Neural crest cell (in vitro differentiated cells): Measurements from ENCODE around the gene TRIP13. TPM values are rescaled to one million over a fixed set of nuclear protein-coding genes. Genes with fewer than 3 reads are reported as not detected.
"Not testable (repeated sequence)": the region's sequence is repeated elsewhere in the genome, so short reads cannot be mapped to it uniquely, and the experiment has no call there.

Source experiments
- DNase-seq: peaks from one replicate; pipeline ENCODE4 v3.0.0; 2021; ENCODE audit warnings: low read depth, mixed read lengths, low spot score
- H3K27ac Mint-ChIP-seq: one replicate; pipeline ENCODE4 v1.8.0; 2021; ENCODE audit warnings: mild to moderate bottlenecking, mixed read lengths; ENCODE audit not compliant: unreplicated experiment
- H3K27me3 Mint-ChIP-seq: 2 replicates; pipeline ENCODE4 v1.8.0; 2021; ENCODE audit warnings: low read depth, mild to moderate bottlenecking, mixed read lengths
- H3K36me3 Mint-ChIP-seq: 2 replicates; pipeline ENCODE4 v1.8.0; 2021; ENCODE audit warnings: low read depth, mild to moderate bottlenecking, mixed read lengths
- H3K4me1 Mint-ChIP-seq: 2 replicates; pipeline ENCODE4 v1.8.0; 2021; ENCODE audit warnings: mixed read lengths
- H3K4me3 Mint-ChIP-seq: one replicate; pipeline ENCODE4 v1.8.0; 2021; ENCODE audit warnings: mild to moderate bottlenecking, mixed read lengths
- H3K9me3 Mint-ChIP-seq: 2 replicates; pipeline ENCODE4 v1.8.0; 2021; ENCODE audit warnings: mixed read lengths
- long read RNA-seq: library from polyadenylated mRNA; unstranded; transcript quantifications from one replicate; pipeline ENCODE4 v2.0.0, GENCODE V29; 2020
- total RNA-seq: library from RNA; stranded (reverse); gene quantifications from 2 replicates; pipeline ENCODE4 v1.2.1, GENCODE V29; 2021
- TF ChIP-seq, protein P1 (sequence below): fragments of 200-600 bp; sonication (generic); conservative IDR thresholded peaks from 2 replicates; pipeline ENCODE4 v1.5.0; 2021; ENCODE audit warnings: antibody characterized with exemption, mild to moderate bottlenecking

Gene TRIP13, protein sequence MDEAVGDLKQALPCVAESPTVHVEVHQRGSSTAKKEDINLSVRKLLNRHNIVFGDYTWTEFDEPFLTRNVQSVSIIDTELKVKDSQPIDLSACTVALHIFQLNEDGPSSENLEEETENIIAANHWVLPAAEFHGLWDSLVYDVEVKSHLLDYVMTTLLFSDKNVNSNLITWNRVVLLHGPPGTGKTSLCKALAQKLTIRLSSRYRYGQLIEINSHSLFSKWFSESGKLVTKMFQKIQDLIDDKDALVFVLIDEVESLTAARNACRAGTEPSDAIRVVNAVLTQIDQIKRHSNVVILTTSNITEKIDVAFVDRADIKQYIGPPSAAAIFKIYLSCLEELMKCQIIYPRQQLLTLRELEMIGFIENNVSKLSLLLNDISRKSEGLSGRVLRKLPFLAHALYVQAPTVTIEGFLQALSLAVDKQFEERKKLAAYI
- 27.6 and 32.6 TPM in 2 replicates for total RNA-seq
- long read RNA-seq, transcript TRIP13-201 (13 exons, 2,672 nt) = major isoform, 19 of 32 reads
- long read RNA-seq, partial matches to known transcripts = 8 of 32 reads
- long read RNA-seq, other reads (novel, unspliced or antisense) = 5 of 32 reads

DNA sequence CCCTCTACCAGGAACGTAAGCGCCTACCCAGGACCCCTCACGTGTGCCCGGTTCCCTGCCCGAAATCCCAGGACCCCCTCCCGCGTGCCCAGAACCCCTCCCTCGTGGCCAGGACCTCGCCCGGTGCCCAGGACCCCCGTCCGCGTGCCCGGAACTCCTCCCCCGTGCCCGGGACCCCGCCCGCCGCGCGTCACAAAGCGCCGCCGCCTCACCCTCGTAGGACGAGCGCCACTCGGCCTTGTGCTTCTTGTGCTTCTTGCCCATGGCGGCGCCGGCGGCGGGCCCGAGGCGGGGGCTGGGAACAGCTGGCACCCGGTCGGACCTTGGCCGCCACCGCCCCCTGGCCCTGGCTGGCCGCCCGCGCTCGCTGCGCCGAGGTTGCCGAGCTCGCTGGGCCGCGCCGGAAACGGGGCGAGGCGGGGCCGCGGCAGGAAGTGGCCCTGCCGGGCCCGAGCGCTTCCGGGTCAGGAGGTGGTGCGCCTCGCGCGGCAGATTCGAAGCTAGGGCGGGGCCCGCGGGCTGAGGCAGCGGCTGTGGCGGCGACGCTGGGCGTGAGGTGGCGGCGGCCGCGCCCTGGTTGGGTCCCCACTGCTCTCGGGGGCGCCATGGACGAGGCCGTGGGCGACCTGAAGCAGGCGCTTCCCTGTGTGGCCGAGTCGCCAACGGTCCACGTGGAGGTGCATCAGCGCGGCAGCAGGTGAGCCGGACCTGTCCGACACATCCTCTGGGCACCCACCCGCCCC lies at the start of gene TRIP13, which contains the start of gene BRD9:
Gene TRIP13 (plus strand): TSS at position 491 of the 743 bp plus-strand sequence. CDS start 115 bp downstream, at position 606.
Gene BRD9 (minus strand): TSS at position 408 of the 743 bp plus-strand sequence. CDS start 144 bp downstream, at position 264.
- peak within 1 kb of the TSS; percentile 98 for H3K27ac Mint-ChIP-seq
- DNase-seq = peak; percentile 74
- peaks cover 8% of the 10 kb centered on the region for H3K36me3 Mint-ChIP-seq

DNA sequence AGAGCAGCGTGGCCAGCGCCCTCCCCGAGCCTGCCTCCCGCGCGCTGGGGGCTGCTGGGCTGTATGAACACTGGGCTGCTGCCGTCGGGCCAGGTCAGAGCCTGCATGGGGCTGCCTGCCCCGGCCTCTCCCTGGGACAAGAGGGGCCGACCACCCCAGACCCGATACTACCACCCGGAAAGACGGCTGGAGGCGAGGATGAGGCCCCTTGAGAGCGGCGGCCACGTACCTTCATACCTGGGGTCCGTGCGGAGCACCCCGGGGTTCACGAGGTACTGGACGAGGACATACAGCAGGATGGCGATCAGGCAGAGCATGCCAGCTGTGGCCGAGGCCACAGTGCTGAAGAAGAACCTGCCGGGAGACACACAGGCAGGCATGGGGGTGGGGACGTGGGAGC lies 49.3 kb upstream of the TRIP13 start:
- not testable (repeated sequence) for H3K27ac Mint-ChIP-seq, DNase-seq, H3K36me3 Mint-ChIP-seq

More for the DNA sequence above, at the start of gene TRIP13, which contains the start of gene BRD9:
- Mint-ChIP-seq H3K4me1 (peaks cover 25% of the 10 kb centered on the region), H3K9me3 (no peaks in the 10 kb centered on the region), H3K4me3 (peak within 1 kb of the TSS; percentile 91), H3K27me3 (no peaks in the 10 kb centered on the region)
- TF ChIP-seq, protein P1, sequence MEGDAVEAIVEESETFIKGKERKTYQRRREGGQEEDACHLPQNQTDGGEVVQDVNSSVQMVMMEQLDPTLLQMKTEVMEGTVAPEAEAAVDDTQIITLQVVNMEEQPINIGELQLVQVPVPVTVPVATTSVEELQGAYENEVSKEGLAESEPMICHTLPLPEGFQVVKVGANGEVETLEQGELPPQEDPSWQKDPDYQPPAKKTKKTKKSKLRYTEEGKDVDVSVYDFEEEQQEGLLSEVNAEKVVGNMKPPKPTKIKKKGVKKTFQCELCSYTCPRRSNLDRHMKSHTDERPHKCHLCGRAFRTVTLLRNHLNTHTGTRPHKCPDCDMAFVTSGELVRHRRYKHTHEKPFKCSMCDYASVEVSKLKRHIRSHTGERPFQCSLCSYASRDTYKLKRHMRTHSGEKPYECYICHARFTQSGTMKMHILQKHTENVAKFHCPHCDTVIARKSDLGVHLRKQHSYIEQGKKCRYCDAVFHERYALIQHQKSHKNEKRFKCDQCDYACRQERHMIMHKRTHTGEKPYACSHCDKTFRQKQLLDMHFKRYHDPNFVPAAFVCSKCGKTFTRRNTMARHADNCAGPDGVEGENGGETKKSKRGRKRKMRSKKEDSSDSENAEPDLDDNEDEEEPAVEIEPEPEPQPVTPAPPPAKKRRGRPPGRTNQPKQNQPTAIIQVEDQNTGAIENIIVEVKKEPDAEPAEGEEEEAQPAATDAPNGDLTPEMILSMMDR = peak; percentile 31

GRCh38 chr5:843926-844325 lies 48.8 kb upstream of the TRIP13 start:
- not testable (repeated sequence) for DNase-seq, H3K36me3 Mint-ChIP-seq, H3K4me1 Mint-ChIP-seq, H3K4me3 Mint-ChIP-seq, H3K27me3 Mint-ChIP-seq, H3K27ac Mint-ChIP-seq, H3K9me3 Mint-ChIP-seq

More for the DNA sequence above, 49.3 kb upstream of the TRIP13 start:
- not testable (repeated sequence) for H3K4me3 Mint-ChIP-seq, H3K9me3 Mint-ChIP-seq, H3K4me1 Mint-ChIP-seq, H3K27me3 Mint-ChIP-seq

- DNase-seq, H3K36me3 Mint-ChIP-seq, H3K4me3 Mint-ChIP-seq, H3K27ac Mint-ChIP-seq, H3K27me3 Mint-ChIP-seq, H3K4me1 Mint-ChIP-seq, H3K9me3 Mint-ChIP-seq: not testable (repeated sequence)
Measured at GRCh38 chr5:844426-844825, 48.3 kb upstream of the TRIP13 start.

DNA sequence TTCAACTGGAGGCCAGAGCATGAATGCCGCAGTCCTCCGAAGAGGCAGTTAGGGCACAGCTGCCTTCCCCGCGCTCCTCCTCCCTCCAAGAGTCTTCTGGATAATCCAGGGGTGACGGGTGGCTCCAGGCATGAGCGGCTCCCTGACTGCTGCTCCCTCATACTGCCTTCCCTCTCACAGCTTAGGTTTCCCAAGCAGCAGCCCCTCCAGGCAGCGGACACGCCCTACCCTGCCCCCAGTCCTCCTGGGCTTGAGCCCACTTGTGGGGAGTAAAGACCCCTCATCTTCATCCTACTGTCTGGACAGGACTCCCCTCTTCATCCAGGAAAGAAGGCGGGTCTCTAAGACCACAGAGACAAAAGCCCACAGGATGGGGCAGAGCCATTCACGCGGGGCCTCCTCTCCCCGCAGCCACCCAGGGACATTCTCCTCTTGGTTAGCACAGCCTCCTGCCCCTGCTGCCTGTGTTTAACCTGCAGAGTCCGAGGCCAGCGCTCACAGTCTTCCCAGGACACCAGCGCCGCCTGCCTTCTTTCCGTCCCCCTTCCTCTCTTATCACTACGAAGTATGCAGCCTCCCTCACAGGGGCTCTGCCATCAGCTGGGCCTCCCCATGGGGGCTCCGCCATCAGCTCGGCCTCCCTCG lies 47.5 kb upstream of the TRIP13 start:
- not testable (repeated sequence) for H3K4me3 Mint-ChIP-seq, H3K27me3 Mint-ChIP-seq, H3K9me3 Mint-ChIP-seq, DNase-seq, H3K36me3 Mint-ChIP-seq
- Mint-ChIP-seq H3K4me1 (peaks cover 13% of the 10 kb centered on the region), H3K27ac (peak overlapping the region; percentile 73)

- H3K4me1 Mint-ChIP-seq = peaks cover 21% of the 10 kb centered on the region
- H3K9me3 Mint-ChIP-seq, H3K27ac Mint-ChIP-seq, H3K27me3 Mint-ChIP-seq, H3K36me3 Mint-ChIP-seq, H3K4me3 Mint-ChIP-seq, DNase-seq: not testable (repeated sequence)
Measured at GRCh38 chr5:845676-846601, 46.7 kb upstream of the TRIP13 start.

DNA sequence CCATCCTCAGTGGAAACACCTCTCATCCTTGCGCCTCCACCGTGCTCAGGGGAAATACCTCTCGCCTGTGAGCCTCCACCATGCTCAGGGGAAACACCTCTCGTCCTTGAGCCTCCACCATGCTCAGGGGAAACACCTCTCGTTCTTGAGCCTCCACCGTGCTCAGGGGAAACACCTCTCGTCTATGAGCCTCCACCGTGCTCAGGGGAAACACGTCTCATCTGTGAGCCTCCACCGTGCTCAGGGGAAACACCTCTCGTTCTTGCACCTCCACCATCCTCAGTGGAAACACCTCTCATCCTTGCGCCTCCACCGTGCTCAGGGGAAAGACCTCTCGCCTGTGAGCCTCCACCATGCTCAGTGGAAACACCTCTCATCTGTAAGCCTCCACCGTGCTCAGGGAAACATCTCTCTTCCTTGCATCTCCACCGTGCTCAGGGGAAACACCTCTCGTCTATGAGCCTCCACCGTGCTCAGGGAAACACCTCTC lies 46.0 kb upstream of the TRIP13 start:
- H3K36me3 Mint-ChIP-seq, H3K4me3 Mint-ChIP-seq, DNase-seq, H3K9me3 Mint-ChIP-seq: not testable (repeated sequence)
- Mint-ChIP-seq H3K27me3 (peaks cover 10% of the 10 kb centered on the region), H3K27ac (peak overlapping the region; percentile 17), H3K4me1 (peaks cover 21% of the 10 kb centered on the region)

- DNase-seq, H3K27ac Mint-ChIP-seq, H3K4me3 Mint-ChIP-seq, H3K36me3 Mint-ChIP-seq, H3K9me3 Mint-ChIP-seq: not testable (repeated sequence)
- H3K4me1 Mint-ChIP-seq = peaks cover 21% of the 10 kb centered on the region
- H3K27me3 Mint-ChIP-seq = peaks cover 16% of the 10 kb centered on the region
Measured at GRCh38 chr5:847212-847611, 45.5 kb upstream of the TRIP13 start.

- not testable (repeated sequence) for H3K4me3 Mint-ChIP-seq, H3K27ac Mint-ChIP-seq, DNase-seq, H3K36me3 Mint-ChIP-seq, H3K9me3 Mint-ChIP-seq
- H3K27me3 Mint-ChIP-seq = peaks cover 18% of the 10 kb centered on the region
- H3K4me1 Mint-ChIP-seq = peaks cover 21% of the 10 kb centered on the region
Measured at GRCh38 chr5:847736-848135, 44.9 kb upstream of the TRIP13 start.
